ENCODE measurements around the gene PRR35.
A peak's percentile ranks its signal among the peaks of the same experiment; 100 is the strongest.

The PRR35 gene

GRCh38 chr16:527015-527903, 32.9 kb upstream of the PRR35 start, which contains the start of gene CAPN15:
CAPN15 (plus strand) TSS chr16:527712; CDS start chr16:546839, 19,127 bp downstream.
- DNase-seq = peak; percentile 40 to 96 (median 87)

GRCh38 chr16:528111-529011, 31.8 kb upstream of the PRR35 start:
- peak in 5 of 51 donors; percentile 5 to 38 (median 34) for DNase-seq

GRCh38 chr16:529012-529575, 31.1 kb upstream of the PRR35 start:
- DNase-seq = no peak

- DNase-seq = no peak
These were observed 29.9 kb upstream of the PRR35 start for GRCh38 chr16:530111-530817.

GRCh38 chr16:531494-532125, 28.6 kb upstream of the PRR35 start:
- DNase-seq = no peak

GRCh38 chr16:533391-534123, 26.6 kb upstream of the PRR35 start:
- DNase-seq = peak in 3 of 51 donors; percentile 17 to 38 (median 35)

- DNase-seq = no peak
These were observed 26.1 kb upstream of the PRR35 start for GRCh38 chr16:534135-534534.

- no peak for DNase-seq
These were observed 25.2 kb upstream of the PRR35 start for GRCh38 chr16:534856-535445.

GRCh38 chr16:535446-536405, 24.5 kb upstream of the PRR35 start:
- DNase-seq = no peak

- no peak for DNase-seq
These were observed 23.4 kb upstream of the PRR35 start for GRCh38 chr16:536746-537145.

- no peak for DNase-seq
These were observed 22.5 kb upstream of the PRR35 start for GRCh38 chr16:537415-538335.

GRCh38 chr16:539901-540530, 20.2 kb upstream of the PRR35 start:
- DNase-seq = no peak

GRCh38 chr16:540645-541340, 19.4 kb upstream of the PRR35 start:
- no peak for DNase-seq

- DNase-seq = no peak
These were observed 16.7 kb upstream of the PRR35 start for GRCh38 chr16:543301-544164.

- no peak for DNase-seq
These were observed 15.7 kb upstream of the PRR35 start for GRCh38 chr16:544517-544916.
